Nucleus accumbens (tissue), 56 donors: ENCODE data around the gene CLSTN2.

Experiments used
- DNase-seq, 56 donors: peaks; one replicate each; lab custom pipeline; 2025; lab: John Stamatoyannopoulos, UW

The CLSTN2 gene

GRCh38 chr3:139994891-139995290 lies 59.9 kb downstream of the CLSTN2 start:
- no peak for DNase-seq

- DNase-seq = no peak
Measured at GRCh38 chr3:140004271-140004670, 69.3 kb downstream of the CLSTN2 start.

DNA sequence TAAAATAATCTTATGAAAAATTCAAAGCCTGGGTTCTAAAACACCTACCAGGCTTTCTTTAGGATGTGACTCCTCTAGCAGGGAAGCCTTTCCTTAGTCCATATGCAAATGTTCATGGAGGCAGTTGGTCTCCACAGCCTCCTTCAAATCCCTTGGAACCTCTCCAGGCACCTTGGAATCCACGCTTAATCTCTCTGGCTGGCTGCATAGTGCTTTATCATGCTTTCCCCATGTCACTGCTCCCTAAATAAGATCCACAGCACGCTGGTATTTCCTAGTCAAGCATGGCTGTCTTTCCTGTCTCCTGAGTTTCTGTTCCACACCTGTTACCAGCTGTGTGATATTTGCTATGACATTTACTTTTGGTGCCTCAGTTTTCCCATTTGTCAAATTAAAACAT lies 71.3 kb downstream of the CLSTN2 start:
- DNase-seq = no peak

DNA sequence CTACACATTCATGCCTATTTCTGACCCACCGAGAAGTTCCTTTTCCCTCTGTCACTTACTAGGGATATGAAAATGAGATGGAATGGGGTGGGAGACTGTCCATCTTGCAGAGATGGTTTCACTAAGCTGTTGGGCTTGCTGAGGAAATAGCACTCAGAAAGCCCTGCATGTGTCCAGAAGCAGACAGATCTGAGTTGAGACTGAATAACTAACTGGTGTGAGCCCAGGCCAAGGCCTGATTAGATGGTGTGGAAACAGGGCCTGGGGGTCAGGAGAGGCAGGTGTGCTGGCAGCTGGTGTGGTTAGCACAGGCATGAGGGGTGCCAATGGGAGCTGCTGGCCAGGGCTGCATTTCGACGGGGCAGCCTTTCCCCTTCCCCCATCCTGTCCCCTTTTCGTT lies 72.1 kb downstream of the CLSTN2 start:
- no peak for DNase-seq

DNA sequence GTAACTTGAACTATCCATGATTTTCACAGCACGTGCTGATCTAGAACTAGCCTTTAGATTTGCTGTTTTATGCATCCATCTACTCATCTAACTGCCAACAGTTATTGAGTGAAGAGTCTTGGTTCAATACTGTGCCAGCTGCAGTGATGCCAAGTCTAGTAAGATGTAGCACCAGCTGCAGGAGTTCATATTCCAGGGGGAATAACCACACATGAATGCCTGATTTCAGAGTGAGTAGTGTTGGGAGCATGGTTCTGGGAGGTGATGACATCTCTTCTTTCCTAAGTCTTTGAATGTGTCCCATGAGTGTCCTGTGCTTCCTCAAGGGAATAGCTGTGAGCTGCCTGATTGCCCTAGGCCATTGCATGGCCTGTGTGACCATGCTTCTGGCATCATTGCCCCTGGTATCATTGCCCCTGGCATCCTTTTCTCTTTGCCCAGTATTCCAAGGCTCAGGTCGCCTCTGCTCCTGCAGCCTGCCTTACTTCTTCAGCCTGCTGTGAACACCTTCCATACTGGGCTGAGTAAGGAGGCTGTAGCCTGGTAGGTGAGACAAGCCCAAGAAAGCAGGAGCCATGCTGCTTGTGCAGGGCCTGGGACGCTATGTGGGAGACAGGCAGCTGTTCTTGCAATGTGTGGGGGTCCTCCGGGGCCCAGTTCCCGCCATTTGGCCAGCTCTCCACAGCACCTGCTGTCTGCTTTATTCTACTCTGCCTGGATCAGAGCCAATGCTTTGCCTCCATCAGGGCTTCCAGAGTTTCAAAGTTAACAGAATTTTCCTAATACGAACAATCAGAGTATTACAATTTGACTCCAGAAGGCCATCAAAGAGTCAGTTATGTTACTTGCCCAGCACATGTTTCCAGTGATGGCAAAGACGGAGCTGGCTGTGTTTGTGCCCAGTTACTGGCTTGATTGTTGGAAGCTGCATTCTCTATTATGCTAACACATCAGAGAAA lies 73.2 kb downstream of the CLSTN2 start:
- peak in 27 of 56 donors; percentile 4 to 64 (median 22) for DNase-seq

DNA sequence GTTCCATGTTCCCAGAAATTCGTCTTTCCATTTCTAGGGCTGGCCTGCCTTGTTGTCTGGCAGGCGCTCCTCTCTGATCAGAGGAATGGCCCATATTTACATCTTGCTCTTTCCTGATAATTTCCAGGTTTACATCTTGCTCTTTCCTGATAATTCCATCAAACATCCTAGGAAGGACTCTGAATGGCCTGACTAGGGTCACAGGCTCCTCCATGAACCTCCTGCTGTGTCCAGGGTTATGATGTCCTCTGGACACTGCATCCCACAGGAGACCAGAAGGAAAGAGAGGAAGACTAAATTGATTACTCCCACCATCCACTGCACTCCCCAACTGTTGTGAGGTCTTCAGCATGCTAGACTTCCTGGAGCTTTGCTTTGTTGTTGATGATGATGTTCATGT lies 75.4 kb downstream of the CLSTN2 start:
- DNase-seq = no peak

GRCh38 chr3:140011086-140011485 lies 76.1 kb downstream of the CLSTN2 start:
- no peak for DNase-seq

DNA sequence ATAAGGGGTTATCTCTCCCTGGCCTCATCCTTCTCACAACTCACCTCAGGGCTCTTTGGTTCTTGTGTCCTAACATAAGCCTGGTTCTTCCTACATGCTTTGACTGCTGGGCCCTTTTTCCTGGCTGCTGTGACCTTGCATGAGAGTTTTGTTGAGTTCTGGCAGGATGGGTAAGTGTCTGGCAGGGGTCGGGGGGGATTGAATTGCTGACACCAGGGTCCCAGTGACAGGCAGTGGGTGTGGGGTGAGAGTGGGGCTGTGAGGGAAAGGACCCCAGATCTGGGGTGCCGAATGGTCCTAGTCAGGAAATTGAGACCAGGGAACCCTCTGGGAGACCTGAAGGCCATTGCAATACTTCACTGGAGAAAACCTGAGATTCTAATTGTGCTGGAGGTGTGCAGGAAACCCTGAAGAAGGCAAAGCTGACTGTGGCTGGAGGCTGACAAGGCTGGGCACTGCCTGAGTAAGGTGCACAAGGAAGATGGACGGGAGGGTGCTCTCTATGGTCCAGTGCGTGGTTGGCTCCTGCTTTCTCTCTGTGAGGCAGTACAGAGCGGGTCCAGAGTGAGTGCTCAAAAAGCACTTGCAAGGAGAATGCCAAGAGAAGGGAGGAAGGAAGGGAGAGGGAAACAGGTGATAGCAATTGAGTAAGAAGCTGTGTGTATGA lies 76.8 kb downstream of the CLSTN2 start:
- no peak for DNase-seq

DNA sequence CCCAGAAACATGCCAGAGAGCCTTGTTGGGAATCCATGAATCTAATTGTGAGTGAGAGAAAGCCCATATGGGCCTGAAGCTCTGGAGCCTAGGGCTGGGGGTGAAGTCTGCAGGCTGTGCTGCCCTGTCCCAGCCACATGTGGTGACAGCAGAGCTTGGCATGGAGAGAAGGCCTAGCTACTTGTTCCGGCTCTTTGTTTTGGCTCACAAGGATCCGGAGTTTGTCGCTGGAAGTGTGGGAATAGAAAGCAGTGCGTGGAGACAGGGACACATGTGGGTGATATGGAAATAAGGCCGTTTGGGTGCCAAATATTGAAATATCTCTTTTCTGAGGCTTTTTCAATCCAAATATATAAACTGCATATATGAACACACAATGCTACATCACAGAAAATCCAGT lies 78.2 kb downstream of the CLSTN2 start:
- peak in 1 of 56 donors; percentile 12 for DNase-seq

GRCh38 chr3:140014831-140015495 lies 80.0 kb downstream of the CLSTN2 start:
- no peak for DNase-seq

- DNase-seq = no peak
Measured at GRCh38 chr3:140015741-140016140, 80.8 kb downstream of the CLSTN2 start.

- DNase-seq = no peak
Measured at GRCh38 chr3:140018556-140018955, 83.6 kb downstream of the CLSTN2 start.

DNA sequence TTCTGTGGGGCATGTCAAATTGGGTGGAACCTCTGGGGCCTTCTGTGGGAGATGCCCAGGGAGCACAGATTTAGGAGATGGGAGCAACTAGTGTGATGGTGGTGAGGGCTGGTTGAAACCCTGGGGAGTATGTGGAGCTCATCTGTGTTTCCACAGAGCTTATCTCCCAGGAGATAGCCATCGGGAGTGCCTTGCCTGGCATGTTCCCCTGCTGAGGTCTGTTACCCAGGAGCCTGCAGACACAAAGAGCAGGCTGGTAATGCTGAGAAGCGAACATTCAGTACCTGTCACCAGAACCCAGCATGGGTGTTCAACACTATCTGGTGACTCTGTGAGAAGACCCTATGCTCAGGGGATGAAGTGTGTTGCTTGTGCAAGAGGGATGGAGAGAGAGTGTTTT lies 85.0 kb downstream of the CLSTN2 start:
- DNase-seq = no peak

DNA sequence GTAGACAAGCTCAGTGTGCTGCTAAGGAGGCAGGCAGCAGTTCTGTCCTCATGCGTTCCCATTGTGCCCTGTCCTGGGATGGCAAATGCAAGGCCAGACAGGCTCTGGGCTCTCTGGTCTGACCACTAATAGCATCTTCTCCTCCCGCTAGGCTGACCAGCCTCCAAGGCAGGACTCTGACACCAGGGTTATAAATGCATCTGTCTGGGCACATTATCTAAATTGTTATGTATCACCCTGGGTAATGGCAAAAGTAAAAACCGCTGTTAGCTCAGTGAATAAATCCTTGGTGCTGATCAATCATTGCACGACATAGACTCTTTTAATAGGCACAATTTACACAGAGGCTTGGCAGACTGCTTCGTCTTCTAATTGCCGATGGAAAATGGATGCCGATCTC lies 85.6 kb downstream of the CLSTN2 start:
- no peak for DNase-seq

GRCh38 chr3:140021269-140021668 lies 86.3 kb downstream of the CLSTN2 start:
- no peak for DNase-seq

DNA sequence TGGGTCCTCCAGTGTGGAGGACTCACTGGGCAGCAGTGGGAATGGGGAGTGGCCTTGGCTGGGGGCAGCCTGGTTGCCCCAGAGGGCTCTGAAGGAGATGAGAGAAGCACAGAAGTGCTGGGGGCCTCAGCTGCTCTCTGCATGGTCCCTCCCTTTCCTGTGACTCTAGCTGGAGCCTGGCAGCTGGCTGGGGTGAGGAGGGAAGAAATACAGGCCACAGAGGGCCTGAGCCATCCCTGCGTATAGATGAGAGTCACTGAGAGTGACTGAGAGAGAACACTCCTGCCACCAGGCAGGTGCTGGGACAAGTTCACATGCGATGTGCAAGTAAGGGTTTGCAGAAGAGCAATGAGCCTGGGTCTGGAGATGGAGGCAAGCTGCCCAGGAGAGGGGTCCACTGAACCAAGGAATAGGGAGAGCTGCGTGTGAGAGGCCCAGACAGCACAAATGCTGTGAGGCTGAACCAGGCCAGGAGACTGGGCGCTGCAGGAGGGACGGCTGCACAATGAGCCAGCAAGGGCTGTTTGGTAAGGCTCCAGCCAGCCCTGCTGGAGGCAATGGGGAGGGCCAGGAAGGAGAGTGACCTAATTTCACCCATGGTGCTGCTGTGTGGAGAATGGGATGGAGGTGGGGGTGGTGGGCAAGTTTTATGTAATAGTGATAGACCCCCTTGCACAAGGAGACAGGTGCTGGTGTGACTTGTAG lies 87.2 kb downstream of the CLSTN2 start:
- DNase-seq = peak in 35 of 56 donors; percentile 5 to 61 (median 22)

DNA sequence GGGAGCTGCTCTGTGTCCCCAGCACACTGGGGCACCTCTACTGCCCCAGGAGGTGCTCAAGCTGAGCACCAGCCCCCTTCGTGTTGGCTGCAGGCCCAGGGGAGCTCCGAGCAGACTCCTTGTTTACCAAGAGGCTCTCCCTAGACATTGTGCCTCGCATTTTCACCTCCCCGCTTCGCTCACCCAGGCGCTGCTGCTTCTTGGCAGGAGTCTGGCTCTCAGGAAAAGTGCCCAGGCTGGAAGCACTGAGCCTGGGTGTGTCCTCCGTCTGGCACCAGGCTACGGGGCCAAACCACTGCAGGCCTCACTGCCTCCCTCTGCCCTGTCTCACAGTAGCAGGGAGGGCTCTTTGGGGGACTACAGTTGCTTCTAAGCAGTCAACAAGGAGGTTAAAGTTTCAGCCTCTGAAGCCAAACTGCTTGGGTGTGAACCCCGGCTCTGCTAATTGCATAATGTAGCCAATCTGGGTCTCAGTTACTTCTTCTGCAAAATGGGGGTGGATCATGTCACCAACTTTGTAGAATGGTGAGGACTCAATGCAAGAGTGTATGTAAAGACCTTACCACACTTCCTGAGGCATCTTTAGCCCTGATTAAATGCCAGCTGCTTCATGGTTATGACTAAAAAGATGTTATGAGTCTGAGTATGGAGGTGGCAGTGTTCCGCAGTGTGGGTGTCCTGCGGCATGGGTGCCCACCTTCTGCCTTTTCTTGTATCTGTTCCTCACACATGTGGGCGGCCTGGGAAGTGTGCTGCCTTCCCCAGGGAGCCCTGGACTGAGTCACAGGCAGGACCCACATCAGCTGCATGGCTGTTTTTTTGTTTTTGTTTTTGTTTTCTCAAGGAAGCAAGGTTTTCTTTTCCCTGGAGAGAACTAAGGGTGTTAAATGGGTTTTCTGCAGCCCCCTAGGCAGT lies 88.9 kb downstream of the CLSTN2 start:
- DNase-seq = peak in 49 of 56 donors; percentile 11 to 84 (median 39)

DNA sequence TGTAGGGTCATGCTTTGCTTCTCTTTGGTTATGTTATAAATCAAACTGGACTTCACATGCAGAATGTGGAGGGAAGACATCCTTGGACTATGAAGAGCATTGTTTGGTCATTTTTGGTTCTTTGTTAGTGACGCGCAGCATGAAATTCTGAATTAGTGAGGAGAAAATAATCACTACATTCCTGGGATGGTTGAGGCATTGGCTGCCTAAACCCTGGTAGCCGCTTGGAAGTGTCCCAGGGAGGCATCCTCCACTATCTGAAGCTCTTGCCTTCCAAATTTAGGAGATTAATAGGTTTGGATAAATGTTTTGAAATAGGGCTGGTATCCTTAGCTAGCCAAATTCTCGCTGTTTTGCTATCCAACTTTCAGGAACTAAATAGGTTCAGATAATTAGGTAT lies 96.2 kb downstream of the CLSTN2 start:
- DNase-seq = no peak

DNA sequence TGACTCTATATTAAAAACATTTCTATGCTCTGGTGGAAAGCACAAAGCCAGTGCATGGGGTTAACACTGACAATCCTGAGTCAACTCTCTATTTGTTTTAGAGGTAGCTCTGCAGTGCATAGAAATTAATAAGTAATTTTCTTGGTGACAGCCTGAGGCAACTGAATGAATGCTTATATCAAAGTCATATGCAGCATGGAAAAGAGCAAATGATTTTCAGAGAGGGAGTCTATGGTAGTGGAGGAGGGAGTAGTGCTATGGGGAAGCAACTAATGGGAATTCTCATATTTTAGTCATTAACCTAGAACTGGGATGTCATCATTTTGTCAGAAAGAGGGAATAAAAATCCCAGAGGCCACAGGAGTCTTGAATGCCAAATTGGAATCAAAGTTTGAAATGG lies 99.1 kb downstream of the CLSTN2 start:
- no peak for DNase-seq

DNA sequence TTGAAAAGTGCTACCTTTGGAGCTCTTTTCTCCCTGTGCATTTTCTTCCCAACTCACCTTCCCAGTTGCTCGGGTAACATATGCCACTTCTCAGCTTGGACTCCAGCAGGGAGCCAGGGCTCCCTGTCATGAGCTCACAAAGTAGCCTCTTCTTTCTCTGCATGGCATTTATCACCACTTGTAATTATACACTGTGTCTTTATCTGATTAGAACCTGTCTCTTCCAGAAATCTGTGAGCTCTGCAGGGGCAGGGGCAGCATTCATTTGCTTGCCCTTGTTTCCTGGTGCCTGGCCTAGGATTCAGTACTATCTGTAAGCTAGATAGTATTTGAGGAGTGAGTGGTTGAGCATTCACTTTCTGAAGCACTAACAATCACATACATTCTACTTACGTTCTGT lies 100.9 kb downstream of the CLSTN2 start:
- DNase-seq = no peak
